Gastrocnemius medialis (tissue), 4 donors: ENCODE data around the gene ADAT2. TPM values are rescaled to one million over a fixed set of nuclear protein-coding genes. Genes with fewer than 3 reads are reported as not detected.

Source experiments
- ATAC-seq, 2 donors: fragments of 150-250 bp; one replicate each; pipeline ENCODE4 v1.9.1; 2016
- DNase-seq, 2 donors: peaks; one replicate each; pipeline ENCODE4 v3.0.0-alpha.2; 2019
- H3K27ac ChIP-seq, 4 donors: fragments of 200-600 bp; sonication (generic); 1 replicate in 1 of 4; 2 replicates in 3 of 4; pipeline ENCODE4 v1.5.1; 2016 to 2018; ENCODE audit warnings: mild to moderate bottlenecking in 2 of 4, moderate library complexity in 1 of 4
- H3K27me3 ChIP-seq, 3 donors: fragments of 200-600 bp; sonication (generic) in 2 of 3; 1 replicate in 1 of 3; 2 replicates in 2 of 3; pipeline versions ENCODE4 v1.5.1 to v1.6.0; 2016 to 2019; ENCODE audit warnings: mild to moderate bottlenecking in 1 of 3, moderate library complexity in 1 of 3
- H3K36me3 ChIP-seq, 2 donors: fragments of 200-600 bp; sonication (generic) in 1 of 2; one replicate each; pipeline ENCODE4 v1.5.1; 2017 to 2018
- H3K4me1 ChIP-seq, 2 donors: fragments of 200-600 bp; sonication (generic) in 1 of 2; one replicate each; pipeline ENCODE4 v1.5.1; 2016 to 2017; ENCODE audit warnings: mild to moderate bottlenecking in 2 of 2
- H3K4me3 ChIP-seq, 4 donors: fragments of 200-600 bp; sonication (generic) in 3 of 4; 1 replicate in 1 of 4; 2 replicates in 3 of 4; pipeline ENCODE4 v1.5.1; 2016 to 2019; ENCODE audit warnings: mild to moderate bottlenecking in 2 of 4
- H3K9me3 ChIP-seq, 3 donors: fragments of 200-600 bp; sonication (generic) in 2 of 3; 1 replicate in 1 of 3; 2 replicates in 2 of 3; pipeline ENCODE4 v1.5.1; 2016 to 2019
- POLR2A ChIP-seq, 2 donors: fragments of 450-650 bp; IDR thresholded peaks; one replicate each; pipeline ENCODE4 v1.6.1; 2017; ENCODE audit warnings: antibody characterized with exemption in 2 of 2, mild to moderate bottlenecking in 2 of 2, moderate library complexity in 2 of 2
- in situ Hi-C, 4 donors: fragments of 200-750 bp; cut with MboI; loops; one replicate each; pipeline versions ENCODE4 v1.15.0 to v1.8.0; 2017; ENCODE audit warnings: low sequenced_read_pairs in 4 of 4
- intact Hi-C: fragments of 100-400 bp; cut with DNase I; formaldehyde crosslinking; loops from one replicate; pipeline ENCODE4 v1.15.1; 2023; ENCODE audit warnings: low total_unique reads
- total RNA-seq, 4 donors: library from RNA; depleted of rRNA; stranded (reverse); fragments of >200 nt; gene quantifications; one replicate each; pipeline versions ENCODE4 v1.1.0 to v1.2.3, GENCODE V29; 2016
- TF ChIP-seq, protein P1 (sequence below), 5 experiments: fragments of 450-650 bp in 3 of 5; fragments of 200-600 bp in 2 of 5; sonication (generic) in 2 of 5; IDR thresholded peaks in 4 of 5; conservative IDR thresholded peaks in 1 of 5; 1 replicate in 4 of 5; 2 replicates in 1 of 5; pipeline ENCODE4 v1.5.1; 2016 to 2019; ENCODE audit warnings: antibody characterized with exemption in 5 of 5, mild to moderate bottlenecking in 3 of 5, moderate library complexity in 3 of 5

Gene ADAT2
- total RNA-seq, 4 donors from 2014 or later, result 0.16 to 4.4 (median 0.94) TPM

DNA sequence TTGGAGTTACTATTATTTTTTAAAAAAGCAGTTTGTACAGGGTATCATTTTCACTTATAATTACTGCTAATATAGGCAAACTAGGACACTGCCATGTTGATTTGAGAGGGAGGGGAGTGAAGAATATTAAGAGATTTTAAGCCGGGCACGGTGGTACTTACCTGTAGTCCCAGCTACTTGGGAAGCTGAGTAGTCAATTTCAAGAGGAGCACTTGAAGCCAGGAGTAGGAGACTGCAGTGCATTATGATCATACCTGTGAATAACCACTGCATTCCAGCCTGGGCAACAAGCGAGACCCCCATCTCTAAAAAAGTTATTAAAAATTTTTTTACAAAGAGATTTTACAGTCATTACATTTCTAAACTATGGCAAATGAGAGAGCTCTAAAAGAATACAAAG lies 35.7 kb downstream of the ADAT2 start:
- Histone ChIP-seq H3K9me3 (no peaks in the 10 kb centered on the region), H3K27me3 (no peaks in the 10 kb centered on the region), H3K27ac (no peak overlapping the region), H3K4me3 (no peak overlapping the region), H3K4me1 (no peaks in the 10 kb centered on the region), H3K36me3 (no peaks in the 10 kb centered on the region)
- intact Hi-C loops, result no loop called here
- TF ChIP-seq, protein P1, sequence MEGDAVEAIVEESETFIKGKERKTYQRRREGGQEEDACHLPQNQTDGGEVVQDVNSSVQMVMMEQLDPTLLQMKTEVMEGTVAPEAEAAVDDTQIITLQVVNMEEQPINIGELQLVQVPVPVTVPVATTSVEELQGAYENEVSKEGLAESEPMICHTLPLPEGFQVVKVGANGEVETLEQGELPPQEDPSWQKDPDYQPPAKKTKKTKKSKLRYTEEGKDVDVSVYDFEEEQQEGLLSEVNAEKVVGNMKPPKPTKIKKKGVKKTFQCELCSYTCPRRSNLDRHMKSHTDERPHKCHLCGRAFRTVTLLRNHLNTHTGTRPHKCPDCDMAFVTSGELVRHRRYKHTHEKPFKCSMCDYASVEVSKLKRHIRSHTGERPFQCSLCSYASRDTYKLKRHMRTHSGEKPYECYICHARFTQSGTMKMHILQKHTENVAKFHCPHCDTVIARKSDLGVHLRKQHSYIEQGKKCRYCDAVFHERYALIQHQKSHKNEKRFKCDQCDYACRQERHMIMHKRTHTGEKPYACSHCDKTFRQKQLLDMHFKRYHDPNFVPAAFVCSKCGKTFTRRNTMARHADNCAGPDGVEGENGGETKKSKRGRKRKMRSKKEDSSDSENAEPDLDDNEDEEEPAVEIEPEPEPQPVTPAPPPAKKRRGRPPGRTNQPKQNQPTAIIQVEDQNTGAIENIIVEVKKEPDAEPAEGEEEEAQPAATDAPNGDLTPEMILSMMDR (IDR thresholded peaks at IDR 0.05 in 4 of 5, conservative IDR thresholded peaks at IDR 0.05 in 1 of 5), result no peak
- TF ChIP-seq POLR2A (IDR thresholded peaks at IDR 0.05), result no peak
- in situ Hi-C loops, result loop anchor here in 2 of 4 donors (10.0 to 25.0 kb wide), 3 partner anchors 727 to 927 kb away; no protein-coding TSS in a partner anchor
- ATAC-seq (no peak), DNase-seq (no peak)

DNA sequence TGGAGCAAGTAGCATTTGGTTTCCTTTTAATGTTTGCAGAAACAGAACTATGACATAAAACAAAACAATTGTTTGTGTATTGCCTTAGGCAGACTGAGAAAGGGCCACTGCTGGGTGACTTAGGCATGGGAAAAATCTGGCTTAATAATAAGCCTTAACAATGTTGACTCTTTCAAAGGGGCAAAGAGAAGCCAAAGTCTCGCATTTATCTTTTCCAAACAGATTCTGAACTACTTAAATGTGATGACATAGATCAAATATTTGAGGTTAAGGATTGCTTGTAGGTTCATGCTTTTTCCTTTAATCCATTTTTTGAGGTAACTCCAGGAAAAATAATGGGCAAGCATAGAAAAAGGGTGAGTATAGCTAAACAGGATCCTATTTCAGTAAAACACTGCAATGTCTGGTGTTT lies 39.6 kb downstream of the ADAT2 start:
- ATAC-seq (no peak), DNase-seq (no peak)
- intact Hi-C loops (no loop called here), in situ Hi-C loops (loop anchor here in 2 of 4 donors (10.0 to 25.0 kb wide), 3 partner anchors 724 to 924 kb away; no protein-coding TSS in a partner anchor)
- H3K9me3 ChIP-seq, result no peaks in the 10 kb centered on the region
- no peaks in the 10 kb centered on the region for H3K4me1 ChIP-seq
- no peak for TF ChIP-seq POLR2A (IDR thresholded peaks at IDR 0.05)
- TF ChIP-seq, protein P1 (IDR thresholded peaks at IDR 0.05 in 4 of 5, conservative IDR thresholded peaks at IDR 0.05 in 1 of 5), result no peak
- no peaks in the 10 kb centered on the region for H3K27me3 ChIP-seq
- no peaks in the 10 kb centered on the region for H3K36me3 ChIP-seq
- no peak overlapping the region for H3K27ac ChIP-seq
- H3K4me3 ChIP-seq, result no peak overlapping the region

DNA sequence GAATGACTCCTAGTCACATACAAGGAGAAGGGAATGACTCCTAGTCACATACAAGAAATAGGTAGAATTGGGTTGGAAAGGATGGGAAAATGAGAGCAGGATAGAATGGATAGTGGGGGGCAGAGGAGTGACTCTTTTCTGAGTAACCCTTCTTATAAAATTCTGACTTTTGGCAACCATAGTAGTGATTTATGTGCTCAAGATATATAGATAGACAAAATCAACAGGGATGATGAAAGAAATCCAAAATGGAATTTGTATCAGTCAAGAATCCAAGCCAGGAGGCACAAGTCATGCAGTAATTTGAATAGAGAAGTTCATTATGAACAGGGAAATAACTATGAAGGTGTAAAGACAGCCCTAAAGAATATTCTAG lies 41.7 kb downstream of the ADAT2 start:
- no peaks in the 10 kb centered on the region for H3K4me1 ChIP-seq
- TF ChIP-seq POLR2A (IDR thresholded peaks at IDR 0.05), result no peak
- TF ChIP-seq, protein P1 (IDR thresholded peaks at IDR 0.05 in 4 of 5, conservative IDR thresholded peaks at IDR 0.05 in 1 of 5), result no peak
- intact Hi-C loops, result no loop called here
- no peak overlapping the region for H3K27ac ChIP-seq
- H3K36me3 ChIP-seq, result no peaks in the 10 kb centered on the region
- in situ Hi-C loops, result loop anchor here in 1 of 4 donors (25.0 kb wide), 2 partner anchors 721 to 921 kb away; no protein-coding TSS in a partner anchor
- no peaks in the 10 kb centered on the region for H3K9me3 ChIP-seq
- no peak overlapping the region for H3K4me3 ChIP-seq
- H3K27me3 ChIP-seq, result no peaks in the 10 kb centered on the region
- ATAC-seq (no peak), DNase-seq (no peak)

DNA sequence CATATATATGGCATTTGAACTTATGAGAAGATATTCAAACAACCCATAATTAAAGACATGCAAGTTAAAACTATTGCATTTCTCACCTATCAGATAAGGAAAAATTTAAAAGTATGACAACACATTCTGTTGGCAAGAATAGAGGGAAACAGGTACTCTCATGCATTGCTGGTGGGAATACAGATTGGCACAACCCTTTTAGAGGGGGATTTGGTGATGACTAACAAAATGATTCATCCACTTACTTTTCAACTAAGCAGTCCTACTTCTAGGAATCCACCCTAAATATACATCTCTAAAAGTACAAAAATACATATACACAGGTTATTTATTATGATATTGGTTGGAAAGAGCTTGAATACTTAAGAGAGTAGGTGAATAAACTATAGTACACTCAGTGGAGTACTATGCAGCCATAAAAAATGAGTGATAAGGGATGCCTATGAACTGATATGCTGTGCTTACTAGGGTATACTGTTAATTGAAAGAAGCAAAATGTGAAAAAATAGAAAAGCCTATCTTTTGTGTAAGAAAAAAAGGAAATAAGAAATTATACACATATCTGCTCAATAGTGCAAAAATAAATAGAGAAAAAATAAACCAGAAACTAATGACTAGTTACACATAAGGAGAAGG lies 42.2 kb downstream of the ADAT2 start:
- in situ Hi-C loops, result loop anchor here in 1 of 4 donors (25.0 kb wide), 2 partner anchors 721 to 921 kb away; no protein-coding TSS in a partner anchor

More for the DNA sequence above, 42.2 kb downstream of the ADAT2 start:
- Histone ChIP-seq H3K4me3 (no peak overlapping the region), H3K9me3 (no peaks in the 10 kb centered on the region), H3K27me3 (no peaks in the 10 kb centered on the region), H3K27ac (no peak overlapping the region), H3K4me1 (no peaks in the 10 kb centered on the region), H3K36me3 (no peaks in the 10 kb centered on the region)
- no peak for TF ChIP-seq POLR2A (IDR thresholded peaks at IDR 0.05)
- TF ChIP-seq, protein P1 (IDR thresholded peaks at IDR 0.05 in 4 of 5, conservative IDR thresholded peaks at IDR 0.05 in 1 of 5), result no peak
- intact Hi-C loops, result no loop called here
- no peak for ATAC-seq
- DNase-seq, result no peak
